Measurements from ENCODE around the gene OGDH. TPM values are rescaled to one million over a fixed set of nuclear protein-coding genes. Genes with fewer than 3 reads are reported as not detected.
A peak's percentile ranks its signal among the peaks of the same experiment; 100 is the strongest.

The OGDH gene
- total RNA-seq, 3 donors from 2014 or later (not counting 1 experiment from before 2014, with no cell fraction given): 69.2 to 86.7 (median 81.4) TPM

DNA sequence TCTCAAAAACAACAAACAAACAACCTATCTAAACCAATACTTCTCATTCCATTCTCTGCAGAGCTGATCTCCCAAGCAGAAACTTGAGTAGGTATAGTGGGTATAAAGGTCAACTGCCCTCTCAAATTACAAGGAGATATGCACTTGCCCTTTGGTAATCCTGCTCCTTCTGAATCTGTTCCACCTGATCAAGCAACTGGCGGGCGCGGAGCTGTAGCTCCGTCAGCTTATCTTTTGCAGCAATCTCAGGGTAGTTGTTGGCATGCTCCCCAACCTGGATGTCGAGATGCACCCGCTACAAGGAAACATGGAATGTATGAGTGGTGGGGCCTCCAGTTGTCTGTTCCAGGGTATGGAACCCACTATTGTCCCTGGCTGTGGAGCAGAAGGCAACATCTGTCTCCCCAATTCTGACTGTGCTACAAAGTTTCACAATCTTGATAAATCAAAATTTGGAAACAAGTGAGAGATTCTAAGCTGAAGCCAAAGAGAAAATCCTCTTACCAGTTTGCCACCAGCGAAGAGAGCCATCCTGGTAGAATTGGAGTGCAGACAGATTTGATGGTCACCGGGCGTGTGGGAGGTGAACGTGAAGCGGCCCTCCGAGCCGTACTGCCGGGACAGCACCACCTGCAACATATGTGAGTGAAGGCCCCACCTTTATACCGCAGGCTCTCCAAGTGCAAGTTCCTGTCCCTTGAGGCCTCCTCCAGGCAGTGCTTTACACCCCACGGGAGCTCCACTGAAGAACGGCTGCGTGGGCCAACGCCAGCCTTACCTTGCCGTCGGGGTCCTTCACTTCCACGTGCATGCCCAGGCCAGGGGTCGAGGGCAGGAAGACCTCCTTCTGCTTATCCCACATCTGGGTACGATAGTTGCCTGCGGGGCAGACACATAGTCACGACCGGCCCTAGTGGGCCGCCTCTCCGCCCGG lies 25.2 kb upstream of the OGDH start:
- Mint-ChIP-seq H3K4me3 (peak overlapping the region; percentile 91), H3K27ac (peak overlapping the region; percentile 97 to 98), H3K36me3 (no peaks in the 10 kb centered on the region), H3K9me3 (no peaks in the 10 kb centered on the region), H3K4me1 (peaks cover 30 to 31% of the 10 kb centered on the region in 2 donors), H3K27me3 (ENCODE audit: low read depth in 2 of 2) (no peaks in the 10 kb centered on the region)
- Histone ChIP-seq H3K4me3 (ENCODE audit: low read length) (peak overlapping the region; percentile 75), H3K4me1 (ENCODE audit: control insufficient read depth, insufficient read depth, low read length) (peaks cover 23% of the 10 kb centered on the region), H3K27ac (ENCODE audit: low read length) (peak overlapping the region; percentile 90), H3K36me3 (ENCODE audit: control insufficient read depth, insufficient read depth, low read length) (peaks cover 23% of the 10 kb centered on the region), H3K27me3 (ENCODE audit: control insufficient read depth, insufficient read depth, low read length) (no peaks in the 10 kb centered on the region), H3K9me3 (ENCODE audit: control insufficient read depth, insufficient read depth, low read length) (no peaks in the 10 kb centered on the region)
- intact Hi-C loops (cut with micrococcal nuclease): loop anchor here (5.0 kb wide), 1 partner anchor 166 kb away; the partner anchor contains the start of gene ZMIZ2
- TF ChIP-seq, protein P1, sequence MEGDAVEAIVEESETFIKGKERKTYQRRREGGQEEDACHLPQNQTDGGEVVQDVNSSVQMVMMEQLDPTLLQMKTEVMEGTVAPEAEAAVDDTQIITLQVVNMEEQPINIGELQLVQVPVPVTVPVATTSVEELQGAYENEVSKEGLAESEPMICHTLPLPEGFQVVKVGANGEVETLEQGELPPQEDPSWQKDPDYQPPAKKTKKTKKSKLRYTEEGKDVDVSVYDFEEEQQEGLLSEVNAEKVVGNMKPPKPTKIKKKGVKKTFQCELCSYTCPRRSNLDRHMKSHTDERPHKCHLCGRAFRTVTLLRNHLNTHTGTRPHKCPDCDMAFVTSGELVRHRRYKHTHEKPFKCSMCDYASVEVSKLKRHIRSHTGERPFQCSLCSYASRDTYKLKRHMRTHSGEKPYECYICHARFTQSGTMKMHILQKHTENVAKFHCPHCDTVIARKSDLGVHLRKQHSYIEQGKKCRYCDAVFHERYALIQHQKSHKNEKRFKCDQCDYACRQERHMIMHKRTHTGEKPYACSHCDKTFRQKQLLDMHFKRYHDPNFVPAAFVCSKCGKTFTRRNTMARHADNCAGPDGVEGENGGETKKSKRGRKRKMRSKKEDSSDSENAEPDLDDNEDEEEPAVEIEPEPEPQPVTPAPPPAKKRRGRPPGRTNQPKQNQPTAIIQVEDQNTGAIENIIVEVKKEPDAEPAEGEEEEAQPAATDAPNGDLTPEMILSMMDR (IDR thresholded peaks at IDR 0.05): no peak
- 20% methylated on average over 30 of the region's 30 CpGs for WGBS (ENCODE audit: insufficient coverage)
- ATAC-seq (peak in 2 of 3 donors; percentile 5 to 12), DNase-seq (peak in 1 of 2 donors; percentile 74)

DNA sequence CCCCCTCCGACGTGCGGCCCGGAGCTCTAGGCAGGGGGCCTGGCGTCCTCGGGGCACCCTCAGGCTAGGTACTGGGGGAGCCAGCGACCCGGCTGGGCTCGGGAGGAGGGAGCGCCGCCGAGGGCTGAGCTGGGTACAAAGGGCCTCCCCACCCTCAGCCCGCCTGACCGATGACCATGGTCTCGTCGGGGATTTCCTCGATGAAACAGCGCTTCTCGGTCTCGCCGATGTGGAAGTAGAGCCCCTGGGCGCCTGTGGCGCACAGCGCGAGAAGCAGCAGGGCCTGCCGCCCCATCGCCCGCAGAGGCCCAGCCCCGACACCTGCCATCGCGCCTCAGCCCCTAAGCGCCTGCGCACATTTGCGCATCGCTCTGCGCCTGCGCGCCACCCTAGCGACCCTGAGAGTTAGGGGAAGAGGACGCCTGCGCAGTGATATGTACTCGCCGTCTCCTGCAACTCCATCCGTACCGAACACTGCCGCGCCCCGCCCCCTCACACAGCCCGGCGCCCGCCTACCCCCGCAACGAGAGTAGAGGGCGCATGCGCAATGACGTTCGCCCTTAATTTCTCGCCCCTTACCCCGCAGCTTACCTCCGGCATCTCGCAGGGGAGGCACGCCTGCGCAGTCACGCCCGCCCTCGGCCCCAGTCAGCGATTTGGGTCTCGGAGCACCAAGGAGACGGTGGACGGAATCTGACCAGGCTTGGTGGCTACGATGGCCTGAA lies 24.4 kb upstream of the OGDH start, which contains the start of gene TMED4:
TMED4 (minus strand) TSS at position 353 of the 725 bp plus-strand sequence; CDS start at position 328, 25 bp downstream.
- ATAC-seq: peak; percentile 87 to 97 (median 87)
- intact Hi-C loops (cut with micrococcal nuclease): loop anchor here (1.0 to 5.0 kb wide), 7 partner anchors 8 to 303 kb away; partner anchors contain the start of genes H2AZ2, OGDH, PURB and ZMIZ2

DNA sequence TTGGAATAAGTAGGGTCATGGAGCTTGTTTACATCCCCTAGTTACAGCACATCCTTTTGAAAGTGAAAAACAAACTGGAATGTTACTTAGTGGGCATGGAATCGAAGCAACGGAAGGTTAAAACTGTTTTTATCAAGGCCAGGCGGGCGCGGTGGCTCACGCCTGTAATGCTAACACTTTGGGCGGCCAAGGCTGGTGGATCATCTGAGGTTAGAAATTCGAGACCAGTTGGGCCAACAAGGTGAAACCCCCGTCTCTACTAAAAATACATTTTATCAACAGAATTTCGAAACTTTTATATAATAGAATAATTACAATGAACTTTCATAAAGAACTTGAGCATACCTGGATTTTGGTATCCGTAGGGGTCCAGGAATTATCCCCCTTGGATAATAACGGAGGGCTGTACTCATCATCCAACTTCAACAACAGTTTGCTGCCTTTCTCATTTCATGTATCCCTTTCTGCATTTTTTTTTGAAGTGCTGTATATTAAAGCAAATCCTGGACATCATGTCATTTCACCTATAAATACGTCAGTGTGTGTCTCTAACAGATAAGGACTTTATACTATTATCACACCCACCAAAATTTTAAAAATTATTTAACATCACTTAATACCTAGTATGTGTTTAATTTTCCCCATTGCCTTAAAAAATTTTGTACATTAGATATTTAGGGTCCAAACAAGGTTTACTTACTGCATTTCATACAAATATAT lies 23.1 kb upstream of the OGDH start:
- Mint-ChIP-seq H3K27ac (peak overlapping the region; percentile 97 to 98), H3K27me3 (ENCODE audit: low read depth in 2 of 2) (no peaks in the 10 kb centered on the region)
- WGBS (ENCODE audit: insufficient coverage): 93% methylated on average over 10 of the region's 13 CpGs

More for the DNA sequence above, 24.4 kb upstream of the OGDH start, which contains the start of gene TMED4:
- Mint-ChIP-seq H3K36me3 (no peaks in the 10 kb centered on the region), H3K27me3 (ENCODE audit: low read depth in 2 of 2) (no peaks in the 10 kb centered on the region), H3K4me1 (peaks cover 30 to 31% of the 10 kb centered on the region in 2 donors), H3K9me3 (no peaks in the 10 kb centered on the region), H3K4me3 (peak within 1 kb of the TSS; percentile 91), H3K27ac (peak within 1 kb of the TSS; percentile 97 to 98)
- H3K27ac ChIP-seq (ENCODE audit: low read length): peak within 1 kb of the TSS; percentile 95
- peaks cover 23% of the 10 kb centered on the region for H3K36me3 ChIP-seq (ENCODE audit: control insufficient read depth, insufficient read depth, low read length)
- no peaks in the 10 kb centered on the region for H3K9me3 ChIP-seq (ENCODE audit: control insufficient read depth, insufficient read depth, low read length)
- peaks cover 23% of the 10 kb centered on the region for H3K4me1 ChIP-seq (ENCODE audit: control insufficient read depth, insufficient read depth, low read length)
- H3K4me3 ChIP-seq (ENCODE audit: low read length): peak within 1 kb of the TSS; percentile 75
- TF ChIP-seq, protein P1 (IDR thresholded peaks at IDR 0.05): no peak
- no peaks in the 10 kb centered on the region for H3K27me3 ChIP-seq (ENCODE audit: control insufficient read depth, insufficient read depth, low read length)
- under 1% methylated on average over 71 of the region's 71 CpGs for WGBS (ENCODE audit: insufficient coverage)
- peak; percentile 100 for DNase-seq

More for the DNA sequence above, 23.1 kb upstream of the OGDH start:
- peak overlapping the region; percentile 75 for H3K4me3 ChIP-seq (ENCODE audit: low read length)
- no peaks in the 10 kb centered on the region for H3K9me3 ChIP-seq (ENCODE audit: control insufficient read depth, insufficient read depth, low read length)
- H3K4me1 ChIP-seq (ENCODE audit: control insufficient read depth, insufficient read depth, low read length): peaks cover 25% of the 10 kb centered on the region
- H3K36me3 ChIP-seq (ENCODE audit: control insufficient read depth, insufficient read depth, low read length): peaks cover 19% of the 10 kb centered on the region
- intact Hi-C loops (cut with micrococcal nuclease): loop anchor here (2.0 to 5.0 kb wide), 3 partner anchors 55 to 265 kb away; partner anchors contain the start of genes H2AZ2 and ZMIZ2
- peak overlapping the region; percentile 95 for H3K27ac ChIP-seq (ENCODE audit: low read length)
- TF ChIP-seq, protein P1 (IDR thresholded peaks at IDR 0.05): no peak
- no peaks in the 10 kb centered on the region for H3K27me3 ChIP-seq (ENCODE audit: control insufficient read depth, insufficient read depth, low read length)
- Mint-ChIP-seq H3K36me3 (no peaks in the 10 kb centered on the region), H3K9me3 (no peaks in the 10 kb centered on the region), H3K4me1 (peaks cover 32 to 35% of the 10 kb centered on the region in 2 donors), H3K4me3 (peak overlapping the region; percentile 91)
- no peak for DNase-seq
- ATAC-seq: no peak

Data from natural killer cell (primary cell).